IgD-negative memory B cell (primary cell): ENCODE data around the gene PARP15. TPM values are rescaled to one million over a fixed set of nuclear protein-coding genes. Genes with fewer than 3 reads are reported as not detected.

Experiments used
- H3K27ac Mint-ChIP-seq, 3 donors: one replicate each; pipeline ENCODE4 v1.8.0; 2020 to 2022; ENCODE audit warnings: mild to moderate bottlenecking in 3 of 3, mixed read lengths in 3 of 3, moderate library complexity in 1 of 3
- H3K27me3 Mint-ChIP-seq: one replicate; pipeline ENCODE4 v1.8.0; 2021; ENCODE audit warnings: mixed read lengths
- H3K36me3 Mint-ChIP-seq: one replicate; pipeline ENCODE4 v1.8.0; 2020; ENCODE audit warnings: mild to moderate bottlenecking, mixed read lengths
- H3K4me1 Mint-ChIP-seq, 3 donors: one replicate each; pipeline ENCODE4 v1.8.0; 2020 to 2022; ENCODE audit warnings: mixed read lengths in 3 of 3, mild to moderate bottlenecking in 1 of 3
- H3K4me3 Mint-ChIP-seq, 4 donors: one replicate each; pipeline ENCODE4 v1.8.0; 2020 to 2022; ENCODE audit warnings: mild to moderate bottlenecking in 4 of 4, mixed read lengths in 4 of 4, moderate library complexity in 3 of 4
- H3K9me3 Mint-ChIP-seq, 3 donors: one replicate each; pipeline ENCODE4 v1.8.0; 2020 to 2021; ENCODE audit warnings: mixed read lengths in 3 of 3, mild to moderate bottlenecking in 1 of 3
- polyA plus RNA-seq: library from polyadenylated mRNA; unstranded; fragments of 300-500 nt; fragmentation: Illumina TruSeq; gene quantifications from one replicate; pipeline ENCODE4 v1.2.3, GENCODE V29; 2021

The PARP15 gene
- polyA plus RNA-seq: 16.6 TPM

GRCh38 chr3:122577409-122578031 is at the start of gene PARP15:
Gene PARP15, plus strand, starts transcription at chr3:122577650. Its CDS starts 18 bp downstream, at chr3:122577668.
- Mint-ChIP-seq H3K4me1 (peaks cover 43 to 61% (median 48%) of the 10 kb centered on the region in 3 donors), H3K27ac (peak within 1 kb of the TSS; percentile 83 to 99 (median 97)), H3K4me3 (peak within 1 kb of the TSS; percentile 71 to 100 (median 99)), H3K27me3 (no peaks in the 10 kb centered on the region), H3K9me3 (peaks cover 0 to 12% (median 8%) of the 10 kb centered on the region in 3 donors), H3K36me3 (peaks cover 6% of the 10 kb centered on the region)

DNA sequence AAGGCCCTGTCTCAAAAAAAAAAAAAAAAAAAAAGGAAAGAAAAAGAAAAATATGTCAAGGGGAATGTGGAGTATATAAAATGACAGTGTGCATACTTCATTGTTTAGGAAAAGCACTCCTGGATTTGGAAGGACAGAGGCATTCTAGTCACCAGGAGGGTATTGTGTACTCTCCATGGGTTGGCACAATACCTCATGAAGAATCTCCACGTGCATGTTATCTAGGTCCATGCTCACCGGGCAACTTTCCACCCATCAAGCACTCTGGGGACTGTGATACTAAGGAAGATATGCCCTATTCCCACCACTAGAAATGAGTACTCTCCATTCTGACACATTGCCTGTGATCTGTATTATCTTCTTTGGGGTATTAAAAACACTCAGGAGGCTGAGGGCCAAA is 47.3 kb upstream of the PARP15 start:
- no peak overlapping the region for H3K27ac Mint-ChIP-seq
- H3K4me3 Mint-ChIP-seq: no peak overlapping the region
- no peaks in the 10 kb centered on the region for H3K4me1 Mint-ChIP-seq
- H3K27me3 Mint-ChIP-seq: no peaks in the 10 kb centered on the region
- no peaks in the 10 kb centered on the region for H3K9me3 Mint-ChIP-seq
- H3K36me3 Mint-ChIP-seq: peaks cover 3% of the 10 kb centered on the region

DNA sequence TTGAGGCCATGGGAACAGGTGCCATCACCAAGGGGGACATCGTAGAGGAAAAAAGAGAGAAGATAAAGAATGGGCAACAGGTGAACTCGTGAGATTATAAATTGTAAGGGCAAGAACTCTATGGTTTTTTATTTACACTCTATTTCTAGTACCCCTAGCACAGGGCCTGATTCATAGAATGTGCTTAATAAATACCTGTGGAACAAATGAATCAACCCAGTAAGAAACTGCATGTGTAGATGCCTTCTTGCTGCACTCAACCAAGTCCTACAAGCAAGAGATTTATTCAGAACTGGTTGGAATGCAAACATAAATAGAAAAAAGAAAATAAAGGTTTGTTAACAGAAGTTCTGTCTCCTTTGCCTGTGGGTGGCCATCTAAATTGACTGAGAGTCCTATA is 44.0 kb upstream of the PARP15 start:
- peaks cover 3% of the 10 kb centered on the region for H3K36me3 Mint-ChIP-seq
- H3K27ac Mint-ChIP-seq: no peak overlapping the region
- H3K4me3 Mint-ChIP-seq: no peak overlapping the region
- H3K4me1 Mint-ChIP-seq: no peaks in the 10 kb centered on the region
- no peaks in the 10 kb centered on the region for H3K27me3 Mint-ChIP-seq
- no peaks in the 10 kb centered on the region for H3K9me3 Mint-ChIP-seq

- H3K27me3 Mint-ChIP-seq: no peaks in the 10 kb centered on the region
- no peak overlapping the region for H3K27ac Mint-ChIP-seq
- H3K4me3 Mint-ChIP-seq: no peak overlapping the region
- peaks cover 3% of the 10 kb centered on the region for H3K36me3 Mint-ChIP-seq
- H3K9me3 Mint-ChIP-seq: no peaks in the 10 kb centered on the region
- no peaks in the 10 kb centered on the region for H3K4me1 Mint-ChIP-seq
These were observed 43.5 kb upstream of the PARP15 start for GRCh38 chr3:122533931-122534334.

DNA sequence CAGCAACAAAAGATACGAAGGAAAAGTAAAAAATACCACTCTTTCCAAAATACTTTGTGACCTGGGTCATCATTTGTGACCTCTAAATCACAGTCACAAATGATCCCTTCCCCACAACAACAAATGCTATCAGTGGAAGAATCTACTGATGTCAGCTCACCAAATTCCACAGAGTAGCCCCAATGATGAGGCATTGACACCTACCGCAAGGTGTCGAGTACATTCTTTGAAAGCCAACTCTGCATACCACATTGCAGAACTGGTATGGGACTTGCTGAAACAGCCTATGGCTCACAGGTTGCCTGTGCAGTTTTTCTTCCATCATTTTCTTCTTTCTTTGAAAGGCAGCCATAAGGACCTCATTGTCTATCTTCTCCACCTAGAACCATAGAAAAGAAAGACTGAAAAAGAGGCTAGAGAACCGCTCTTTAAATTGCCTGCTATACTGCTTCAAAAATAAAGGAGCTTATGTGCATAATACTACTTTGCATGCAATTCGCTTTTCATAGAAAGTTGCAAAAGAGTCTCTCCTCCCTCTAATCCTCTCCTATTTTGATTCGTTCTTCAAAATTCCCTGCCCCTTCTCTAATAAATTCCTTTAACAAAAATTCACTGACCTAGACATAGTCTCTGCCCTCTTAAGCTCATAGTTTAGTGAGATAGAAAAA is 41.4 kb upstream of the PARP15 start:
- H3K27ac Mint-ChIP-seq: peak overlapping the region in 1 of 3 donors; percentile 55
- H3K4me3 Mint-ChIP-seq: no peak overlapping the region
- no peaks in the 10 kb centered on the region for H3K9me3 Mint-ChIP-seq
- H3K27me3 Mint-ChIP-seq: no peaks in the 10 kb centered on the region
- peaks cover 7% of the 10 kb centered on the region for H3K36me3 Mint-ChIP-seq
- H3K4me1 Mint-ChIP-seq: peaks cover 0 to 2% (median 0%) of the 10 kb centered on the region in 3 donors

DNA sequence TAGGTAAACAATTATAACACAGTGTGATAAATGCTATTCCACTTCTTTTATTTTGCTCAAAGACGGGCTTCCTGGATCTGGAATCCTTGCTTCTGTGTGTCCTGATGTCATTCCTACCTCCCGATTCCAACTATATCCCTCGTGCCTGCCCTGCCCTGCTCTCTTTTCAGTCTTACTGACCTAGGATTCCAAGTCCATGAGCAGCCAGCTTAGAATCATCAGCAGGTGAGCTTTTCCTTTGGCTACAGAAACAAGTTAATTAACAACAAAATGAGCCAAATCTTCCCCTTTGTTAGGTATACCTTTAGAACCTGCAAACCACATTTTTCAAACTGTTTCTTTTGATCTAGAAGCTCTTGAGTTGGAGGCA is 40.8 kb upstream of the PARP15 start:
- H3K27me3 Mint-ChIP-seq: no peaks in the 10 kb centered on the region
- H3K27ac Mint-ChIP-seq: peak overlapping the region in 1 of 3 donors; percentile 94
- peaks cover 0 to 2% (median 0%) of the 10 kb centered on the region in 3 donors for H3K4me1 Mint-ChIP-seq
- no peaks in the 10 kb centered on the region for H3K9me3 Mint-ChIP-seq
- H3K4me3 Mint-ChIP-seq: no peak overlapping the region
- H3K36me3 Mint-ChIP-seq: peaks cover 8% of the 10 kb centered on the region

GRCh38 chr3:122538956-122539490 is 38.4 kb upstream of the PARP15 start:
- peak overlapping the region in 1 of 3 donors; percentile 20 for H3K27ac Mint-ChIP-seq
- peaks cover 0 to 2% (median 0%) of the 10 kb centered on the region in 3 donors for H3K4me1 Mint-ChIP-seq
- H3K27me3 Mint-ChIP-seq: no peaks in the 10 kb centered on the region
- H3K9me3 Mint-ChIP-seq: no peaks in the 10 kb centered on the region
- H3K4me3 Mint-ChIP-seq: peak overlapping the region in 1 of 4 donors; percentile 52
- peaks cover 12% of the 10 kb centered on the region for H3K36me3 Mint-ChIP-seq

DNA sequence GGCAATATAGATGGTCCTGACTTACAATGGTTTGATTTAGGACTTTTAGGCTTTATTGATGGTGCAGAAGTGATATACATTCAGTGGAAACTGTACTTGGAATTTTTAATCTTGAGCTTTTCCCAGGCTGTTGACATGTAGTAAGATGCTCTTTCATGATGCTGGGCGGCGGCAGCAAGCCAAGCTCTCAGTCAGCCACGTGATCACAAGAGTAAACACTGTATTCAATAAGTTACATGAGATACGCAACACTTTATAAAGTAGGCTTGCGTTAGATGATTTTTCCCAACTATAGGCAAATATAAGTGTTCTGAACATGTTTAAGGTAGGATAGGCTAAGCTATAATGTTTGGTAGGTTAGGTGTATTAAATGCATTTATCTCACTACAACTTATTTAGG is 31.3 kb upstream of the PARP15 start:
- H3K36me3 Mint-ChIP-seq: peaks cover 15% of the 10 kb centered on the region
- no peak overlapping the region for H3K4me3 Mint-ChIP-seq
- no peaks in the 10 kb centered on the region for H3K9me3 Mint-ChIP-seq
- H3K27me3 Mint-ChIP-seq: no peaks in the 10 kb centered on the region
- H3K4me1 Mint-ChIP-seq: no peaks in the 10 kb centered on the region
- H3K27ac Mint-ChIP-seq: no peak overlapping the region

- Mint-ChIP-seq H3K9me3 (no peaks in the 10 kb centered on the region), H3K27ac (no peak overlapping the region), H3K4me3 (no peak overlapping the region)
These were observed 29.4 kb upstream of the PARP15 start for GRCh38 chr3:122548076-122548475.

GRCh38 chr3:122548619-122549018 is 28.8 kb upstream of the PARP15 start:
- Mint-ChIP-seq H3K4me3 (no peak overlapping the region), H3K27me3 (no peaks in the 10 kb centered on the region), H3K4me1 (peaks cover 0 to 2% (median 0%) of the 10 kb centered on the region in 3 donors), H3K9me3 (no peaks in the 10 kb centered on the region), H3K36me3 (peaks cover 9% of the 10 kb centered on the region), H3K27ac (no peak overlapping the region)

More at GRCh38 chr3:122548076-122548475, 29.4 kb upstream of the PARP15 start:
- Mint-ChIP-seq H3K27me3 (no peaks in the 10 kb centered on the region), H3K36me3 (peaks cover 11% of the 10 kb centered on the region), H3K4me1 (peaks cover 0 to under 1% (median 0%) of the 10 kb centered on the region in 3 donors)

- Mint-ChIP-seq H3K4me1 (peaks cover 0 to 2% (median 0%) of the 10 kb centered on the region in 3 donors), H3K4me3 (no peak overlapping the region), H3K9me3 (no peaks in the 10 kb centered on the region), H3K27me3 (no peaks in the 10 kb centered on the region), H3K36me3 (peaks cover 8% of the 10 kb centered on the region), H3K27ac (no peak overlapping the region)
These were observed 24.3 kb upstream of the PARP15 start for GRCh38 chr3:122553171-122553570.

- Mint-ChIP-seq H3K36me3 (peaks cover 7% of the 10 kb centered on the region), H3K4me1 (peaks cover 0 to 6% (median 2%) of the 10 kb centered on the region in 3 donors), H3K4me3 (no peak overlapping the region), H3K9me3 (no peaks in the 10 kb centered on the region), H3K27me3 (no peaks in the 10 kb centered on the region), H3K27ac (peak overlapping the region in 2 of 3 donors; percentile 0 to 76)
These were observed 22.0 kb upstream of the PARP15 start for GRCh38 chr3:122555275-122556071.

DNA sequence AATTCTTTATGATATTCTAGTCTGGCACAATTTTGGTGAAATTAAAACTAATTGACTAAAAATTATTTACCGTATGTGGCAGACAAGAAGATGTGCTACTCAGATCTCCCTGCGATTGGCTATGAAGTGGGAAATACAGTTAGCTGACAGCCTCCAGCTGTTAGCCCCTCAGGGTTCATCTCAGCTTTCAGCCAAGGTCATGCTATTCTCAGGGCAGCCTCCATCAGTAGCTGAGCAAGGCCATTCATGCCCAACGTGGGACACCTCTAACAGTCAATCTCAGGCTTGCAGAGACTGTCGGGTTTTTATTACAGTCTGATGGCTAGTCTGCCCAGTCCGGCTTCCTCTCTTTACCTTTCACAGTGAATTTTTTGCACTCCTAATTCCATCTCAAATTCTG is 20.1 kb upstream of the PARP15 start:
- Mint-ChIP-seq H3K9me3 (no peaks in the 10 kb centered on the region), H3K36me3 (peaks cover 7% of the 10 kb centered on the region), H3K4me3 (no peak overlapping the region), H3K4me1 (peaks cover 10 to 19% (median 18%) of the 10 kb centered on the region in 3 donors), H3K27me3 (no peaks in the 10 kb centered on the region), H3K27ac (no peak overlapping the region)

DNA sequence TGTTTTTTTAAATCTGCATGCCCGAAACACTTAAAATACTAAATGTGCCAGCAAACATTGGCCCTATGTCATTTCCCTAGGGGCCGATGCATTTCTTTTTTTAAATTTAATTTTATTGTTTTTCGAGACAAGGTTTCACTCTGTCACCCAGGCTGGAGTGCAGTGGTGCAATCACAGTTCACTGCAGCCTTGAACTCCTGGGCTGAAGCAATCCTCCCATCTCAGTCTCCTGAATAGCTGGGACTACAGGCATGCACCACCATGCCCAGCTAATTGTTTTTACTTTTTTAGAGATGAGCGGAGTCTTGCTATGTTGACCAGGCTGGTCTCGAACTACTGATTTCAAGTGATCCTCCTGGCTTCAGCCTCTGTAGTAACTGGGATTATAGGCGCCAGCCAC is 18.8 kb upstream of the PARP15 start:
- Mint-ChIP-seq H3K27me3 (no peaks in the 10 kb centered on the region), H3K27ac (no peak overlapping the region), H3K9me3 (no peaks in the 10 kb centered on the region), H3K4me3 (no peak overlapping the region), H3K36me3 (peaks cover 7% of the 10 kb centered on the region), H3K4me1 (peaks cover 19 to 29% (median 26%) of the 10 kb centered on the region in 3 donors)

GRCh38 chr3:122559906-122560305 is 17.5 kb upstream of the PARP15 start:
- peaks cover 7% of the 10 kb centered on the region for H3K36me3 Mint-ChIP-seq
- no peaks in the 10 kb centered on the region for H3K9me3 Mint-ChIP-seq
- H3K27me3 Mint-ChIP-seq: no peaks in the 10 kb centered on the region
- H3K27ac Mint-ChIP-seq: peak overlapping the region in 2 of 3 donors; percentile 29 to 40
- H3K4me3 Mint-ChIP-seq: peak overlapping the region in 1 of 4 donors; percentile 60
- H3K4me1 Mint-ChIP-seq: peaks cover 26 to 36% (median 30%) of the 10 kb centered on the region in 3 donors
